ENCODE measurements around the gene HOXC12.

HOXC12 gene

DNA sequence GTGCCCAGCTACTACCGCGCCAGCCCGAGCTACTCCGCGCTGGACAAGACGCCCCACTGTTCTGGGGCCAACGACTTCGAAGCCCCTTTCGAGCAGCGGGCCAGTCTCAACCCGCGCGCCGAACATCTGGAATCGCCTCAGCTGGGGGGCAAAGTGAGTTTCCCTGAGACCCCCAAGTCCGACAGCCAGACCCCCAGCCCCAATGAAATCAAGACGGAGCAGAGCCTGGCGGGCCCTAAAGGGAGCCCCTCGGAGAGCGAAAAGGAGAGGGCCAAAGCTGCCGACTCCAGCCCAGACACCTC is 30.9 kb downstream of the HOXC12 start:
- DNase-seq: no peak

DNA sequence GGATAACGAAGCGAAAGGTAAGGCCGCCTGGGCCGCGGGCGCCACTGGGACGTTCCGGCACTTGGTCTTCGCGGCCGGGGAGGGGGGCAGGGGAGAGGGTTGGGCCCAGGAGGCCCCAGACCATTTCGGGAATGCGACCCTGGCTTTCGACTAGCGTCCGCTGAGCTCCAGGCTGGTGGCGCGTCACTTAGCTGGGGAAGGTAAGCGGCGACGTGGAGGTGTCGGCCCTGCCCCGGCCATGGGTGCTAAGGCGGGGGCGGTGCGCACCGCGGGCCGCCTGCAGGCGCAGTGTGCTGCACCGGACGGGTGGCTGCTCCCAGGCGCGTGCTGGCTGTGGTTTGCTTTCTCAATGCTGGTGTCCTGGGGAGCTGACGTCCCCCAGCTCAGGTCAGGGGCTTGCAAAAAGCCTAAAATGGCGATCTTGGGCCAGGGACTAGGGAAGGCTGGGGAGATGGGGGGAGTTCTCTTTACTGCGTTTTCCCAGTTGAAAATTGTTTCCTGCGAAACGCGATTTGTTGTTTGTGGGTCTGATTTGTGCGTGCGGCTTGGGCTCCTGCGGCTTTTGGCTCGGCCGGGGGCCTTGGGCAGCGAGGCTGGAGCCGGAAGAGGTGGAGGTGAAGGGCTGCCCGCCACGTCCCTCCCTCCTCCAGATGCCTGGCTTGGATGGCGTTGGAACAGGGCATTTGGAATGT is 31.4 kb downstream of the HOXC12 start:
- no peak for DNase-seq

DNA sequence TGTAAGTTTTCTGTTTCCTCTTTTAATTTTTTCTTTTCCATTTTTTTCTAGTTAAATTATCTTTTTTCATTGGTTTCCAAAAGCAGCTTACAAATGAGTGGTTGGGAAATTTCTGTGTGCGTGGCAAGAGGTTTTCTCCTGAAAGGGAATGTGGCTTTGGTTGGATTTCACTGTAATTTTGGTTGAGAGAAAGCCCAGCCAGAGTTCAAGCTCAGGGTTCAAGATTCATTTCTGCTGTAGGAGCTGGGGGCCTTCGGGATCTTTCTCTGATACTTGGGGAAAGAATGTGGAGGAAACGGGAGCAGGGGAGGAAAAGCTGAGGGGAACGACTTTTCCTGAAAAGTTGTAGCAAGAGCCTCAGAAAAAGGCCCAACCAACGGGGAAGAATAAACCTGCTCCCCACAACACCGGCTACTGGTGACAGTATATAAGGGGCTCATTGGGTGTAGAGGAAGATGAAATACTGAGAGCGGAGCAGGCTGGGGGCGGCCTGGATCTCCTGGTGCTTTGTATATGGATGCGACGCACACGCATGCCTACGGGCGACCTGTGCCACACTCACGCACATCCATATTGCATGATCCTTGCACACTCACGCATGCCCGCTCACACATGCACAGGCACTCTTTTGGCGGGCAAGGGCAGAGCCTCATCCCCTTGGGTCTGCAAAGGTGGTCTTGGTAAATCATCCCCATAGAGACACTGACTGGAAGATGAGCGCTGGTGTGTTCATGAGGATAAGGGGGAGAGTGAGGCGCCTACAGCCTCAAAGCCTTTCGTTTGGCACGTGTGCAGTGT is 32.2 kb downstream of the HOXC12 start:
- no peak for DNase-seq

DNA sequence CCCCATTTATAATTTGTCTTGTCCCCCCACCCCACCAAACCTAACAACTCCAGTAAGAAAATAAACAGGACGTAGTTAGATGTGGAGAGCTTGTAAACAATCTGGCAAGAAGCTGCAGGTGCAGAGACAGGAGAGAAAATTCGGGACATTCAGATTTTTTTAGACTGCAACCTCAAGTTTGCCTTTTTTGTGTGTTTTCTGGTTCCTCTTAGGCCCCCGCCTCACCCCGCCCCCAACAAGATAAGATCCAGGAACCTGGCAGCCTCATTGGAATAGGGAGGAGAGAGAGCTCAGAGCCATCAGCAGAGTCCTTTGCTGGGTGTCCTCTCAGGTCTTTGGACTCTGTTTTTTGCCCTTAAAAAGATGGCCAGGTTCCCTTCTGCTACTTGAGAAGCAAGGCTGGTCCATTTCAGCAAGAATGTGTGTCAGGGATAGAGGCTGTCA is 33.1 kb downstream of the HOXC12 start:
- no peak for DNase-seq

DNA sequence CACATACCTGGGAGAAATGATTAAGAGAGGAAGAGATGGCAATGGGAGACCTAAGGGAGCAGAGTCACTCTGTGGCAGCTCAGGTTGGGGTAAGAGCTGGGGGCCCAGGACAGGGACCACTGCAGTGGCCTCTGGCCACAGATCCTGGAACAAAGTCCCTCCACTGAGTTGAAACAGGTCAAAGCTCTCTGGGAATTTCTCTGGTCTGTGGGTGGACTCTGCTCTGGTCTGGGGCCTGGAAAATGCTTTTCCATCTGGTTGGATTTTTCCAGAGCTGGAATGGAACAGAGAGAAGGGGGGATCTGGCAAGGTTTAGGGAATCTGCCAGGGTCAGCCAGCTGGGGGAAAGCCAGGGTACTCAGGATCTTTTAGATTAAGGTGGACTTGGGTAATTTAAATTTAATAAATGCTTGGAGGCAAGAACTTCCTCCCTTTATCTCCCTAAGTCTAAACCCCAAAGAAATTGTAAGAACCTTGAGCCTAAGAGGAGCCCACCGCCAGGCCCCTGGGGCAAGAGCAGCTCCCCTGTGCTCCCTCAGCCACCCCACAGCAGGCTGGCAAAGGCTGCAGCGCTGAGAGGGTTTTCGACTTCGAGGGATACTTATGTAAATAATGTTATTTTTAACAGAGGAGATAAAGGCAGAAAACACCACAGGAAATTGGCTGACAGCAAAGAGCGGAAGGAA is 34.0 kb downstream of the HOXC12 start:
- no peak for DNase-seq

DNA sequence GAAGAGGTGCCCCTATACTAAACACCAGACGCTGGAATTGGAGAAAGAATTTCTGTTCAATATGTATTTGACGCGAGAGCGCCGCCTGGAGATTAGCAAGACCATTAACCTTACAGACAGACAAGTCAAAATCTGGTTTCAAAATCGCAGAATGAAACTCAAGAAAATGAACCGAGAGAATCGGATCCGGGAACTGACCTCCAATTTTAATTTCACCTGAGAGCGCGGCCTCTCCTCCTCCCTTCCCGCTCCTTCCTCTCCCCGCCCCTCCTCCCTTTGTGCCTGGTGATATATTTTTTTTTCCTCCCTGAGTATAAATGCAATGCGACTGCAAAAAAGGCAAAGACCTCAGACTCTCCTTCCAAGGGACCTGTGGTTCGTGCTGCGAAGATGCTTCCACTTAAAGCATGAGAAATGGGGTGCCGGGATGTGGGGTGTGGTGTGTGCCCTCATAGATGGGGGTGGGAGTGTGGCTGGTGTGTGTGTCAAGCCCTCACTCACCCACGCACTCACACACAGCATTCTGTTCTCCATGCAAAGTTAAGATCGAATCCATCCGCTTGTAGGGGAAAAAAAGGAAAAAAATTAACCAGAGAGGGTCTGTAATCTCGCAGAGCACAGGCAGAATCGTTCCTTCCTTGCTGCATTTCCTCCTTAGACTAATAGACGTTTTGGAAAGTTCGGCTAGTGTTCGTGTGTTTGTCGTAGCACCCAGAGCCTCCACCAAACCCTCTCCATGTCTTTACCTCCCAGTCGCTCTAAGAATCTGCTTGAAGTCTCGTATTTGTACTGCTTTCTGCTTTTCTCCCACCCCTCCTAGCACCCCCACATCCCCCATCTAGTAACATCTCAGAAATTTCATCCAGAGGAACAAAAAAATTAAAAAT is 34.8 kb downstream of the HOXC12 start:
- no peak for DNase-seq

DNA sequence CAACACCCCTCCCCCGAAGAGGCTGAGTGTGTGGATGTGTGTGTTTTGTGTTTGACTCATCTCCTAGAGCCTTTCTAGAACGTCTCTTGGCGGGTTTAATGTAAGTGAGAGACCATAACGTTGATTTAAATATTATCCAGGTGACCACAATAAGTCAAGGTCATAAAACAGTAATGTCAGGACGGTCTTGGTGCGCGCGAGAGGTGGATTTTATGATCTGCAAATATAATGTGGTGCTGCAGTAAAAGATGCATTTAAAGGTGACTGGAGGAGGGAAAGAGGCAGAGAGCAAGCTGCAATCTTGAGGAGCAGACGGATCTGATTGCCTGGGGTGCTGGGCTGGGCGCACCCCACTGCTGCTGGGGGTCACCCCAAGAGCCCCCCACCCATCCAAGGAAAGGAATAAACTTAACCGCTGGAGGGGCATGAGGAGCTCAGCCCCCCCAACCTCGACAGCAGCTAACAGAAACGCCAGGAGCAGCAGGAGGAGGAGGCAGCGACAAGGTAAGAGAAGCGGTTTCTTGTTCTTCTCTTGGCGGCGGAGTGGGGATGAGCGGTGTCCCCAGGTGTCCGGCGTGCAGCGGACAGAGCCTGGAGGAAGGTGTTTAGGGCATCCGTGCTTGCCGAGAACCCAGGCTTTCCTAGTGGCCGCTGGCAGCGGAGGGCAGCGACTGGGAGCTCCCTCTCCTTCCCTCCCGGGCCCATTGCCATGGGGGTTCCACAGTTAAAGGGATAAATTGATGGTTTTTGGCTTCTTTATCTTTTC is 35.8 kb downstream of the HOXC12 start:
- DNase-seq: no peak

DNA sequence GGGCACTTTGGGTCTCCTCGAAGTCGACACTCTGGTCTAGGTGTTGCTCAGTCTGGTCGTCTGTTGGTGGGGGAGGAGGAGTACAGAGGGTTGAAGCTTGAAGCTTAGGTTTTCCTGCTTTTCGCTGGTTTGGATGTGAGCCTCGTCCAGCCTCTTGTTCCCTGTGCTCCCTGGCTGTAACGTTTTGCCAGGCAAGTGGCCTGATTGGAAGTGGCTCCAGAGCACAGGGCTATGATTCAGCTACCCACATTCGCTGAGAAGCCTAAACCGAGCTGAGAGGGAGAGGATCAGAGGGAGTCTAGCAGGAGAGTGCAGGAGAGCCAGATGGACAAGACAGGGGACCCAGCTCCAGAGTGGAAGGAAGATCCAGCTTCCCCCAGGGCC is 36.4 kb downstream of the HOXC12 start:
- DNase-seq: no peak

DNA sequence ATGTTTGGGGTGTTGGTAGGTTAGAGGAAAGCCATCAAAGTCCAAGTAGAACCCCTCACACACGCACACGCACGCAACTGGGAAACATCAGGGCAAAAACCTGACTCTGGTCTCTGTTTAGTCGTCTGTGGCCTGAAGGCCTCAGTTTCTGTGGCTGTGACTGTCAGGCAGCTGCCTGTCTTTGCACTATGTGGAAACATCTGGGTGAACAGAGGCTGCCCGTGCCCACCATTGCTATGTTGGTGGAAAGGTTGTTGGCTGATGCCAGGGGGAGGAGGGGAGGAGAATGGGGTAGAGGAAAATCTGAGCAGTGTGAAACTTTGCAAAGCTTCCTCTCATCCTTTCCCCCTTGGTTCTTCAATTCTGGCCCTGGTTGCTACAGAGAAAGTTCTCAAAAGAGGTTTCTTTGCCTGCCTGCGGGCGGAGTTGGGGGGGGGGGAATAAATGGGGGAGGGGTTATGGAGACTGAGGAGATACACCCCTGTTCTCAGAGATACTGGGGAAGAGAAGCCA is 37.7 kb downstream of the HOXC12 start:
- DNase-seq: no peak

DNA sequence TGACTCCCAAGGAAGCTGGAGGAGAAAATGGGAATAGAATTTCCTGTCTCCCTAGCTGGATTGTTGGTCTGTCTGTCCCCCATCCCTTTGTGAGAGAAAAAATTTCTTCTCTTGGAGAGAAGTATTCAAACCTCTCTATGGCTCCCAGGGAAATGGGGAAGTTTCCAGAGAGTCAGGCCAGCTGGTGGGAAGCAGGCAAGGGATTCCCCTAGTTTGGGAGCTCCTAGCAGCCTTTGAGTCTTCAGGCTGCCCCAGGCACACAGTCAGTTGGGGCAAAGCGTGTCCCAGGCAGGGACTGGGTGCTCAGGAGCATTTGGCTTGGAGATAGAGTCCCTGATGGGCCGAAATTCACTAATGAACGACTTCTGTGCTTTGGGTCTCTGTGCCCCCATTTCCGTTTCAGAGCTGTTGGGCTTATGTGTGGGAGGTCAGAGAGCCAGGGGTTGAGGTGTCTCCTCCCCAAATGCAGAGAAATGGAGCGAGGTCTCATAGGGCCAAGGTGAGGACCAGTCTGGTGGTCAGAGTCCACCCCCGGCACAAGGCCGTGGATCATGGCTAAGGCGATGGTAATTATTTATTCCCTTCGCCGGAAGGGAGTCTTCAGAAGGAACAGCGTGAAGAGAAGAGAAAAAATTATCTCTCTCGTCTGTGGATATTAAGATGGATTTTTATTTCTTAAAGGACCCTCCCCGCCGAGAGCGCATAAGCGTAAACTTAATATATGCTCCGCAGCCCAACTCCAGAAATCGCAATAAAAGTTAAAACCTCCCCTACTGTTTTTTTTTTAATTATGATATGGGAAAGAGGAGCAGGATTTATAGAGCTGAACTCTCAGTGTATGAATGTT is 38.7 kb downstream of the HOXC12 start:
- no peak for DNase-seq

DNA sequence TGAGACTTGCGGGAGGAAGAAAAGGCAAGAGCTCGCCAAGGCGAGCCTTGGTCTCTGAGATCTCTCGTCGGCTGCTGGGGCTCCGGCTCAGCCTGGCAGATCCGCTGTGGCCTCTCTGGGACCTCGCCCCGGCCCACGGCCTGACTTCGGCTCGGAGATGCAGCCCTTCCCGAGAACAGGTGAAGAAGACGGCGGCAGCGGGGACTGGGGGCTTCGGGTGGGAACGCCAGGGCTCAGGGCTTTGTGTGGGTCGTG is 39.2 kb downstream of the HOXC12 start:
- no peak for DNase-seq

DNA sequence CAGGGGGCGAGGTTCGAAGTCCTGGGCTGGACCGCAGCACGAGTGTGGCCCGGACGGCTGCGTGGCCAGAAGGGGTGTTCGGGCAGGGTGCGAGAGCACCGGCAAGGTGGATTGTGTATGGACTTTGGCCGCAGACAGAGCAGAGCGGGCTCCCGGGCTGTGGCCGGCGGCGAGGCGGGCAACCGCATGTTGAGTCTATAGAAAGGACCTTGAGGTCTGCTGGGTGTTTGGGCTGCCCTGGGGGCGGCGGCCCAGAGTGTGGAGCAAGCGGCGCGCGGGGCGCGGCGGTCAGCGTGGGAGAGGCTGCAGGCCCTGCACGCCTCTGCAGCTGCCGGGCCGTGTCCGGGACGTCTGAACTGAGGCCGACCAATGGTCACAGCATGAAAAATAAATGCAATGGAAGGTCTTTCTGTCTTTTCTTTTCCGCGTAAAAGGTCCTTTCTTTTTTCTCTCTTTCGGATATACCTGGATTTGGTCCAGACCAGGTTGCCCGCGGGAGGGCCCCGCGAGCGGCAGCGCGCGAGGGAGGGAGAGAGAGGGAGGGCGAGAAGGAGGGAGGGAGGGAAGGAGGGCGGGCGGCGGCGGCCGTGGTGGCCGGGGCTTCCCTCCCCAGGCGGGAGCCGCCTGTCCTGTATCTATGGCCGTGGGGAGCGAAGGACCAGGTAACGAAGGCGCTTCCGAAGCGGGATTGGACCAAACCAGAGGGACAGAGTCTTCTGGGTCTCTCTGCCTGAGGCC is 39.7 kb downstream of the HOXC12 start:
- no peak for DNase-seq

DNA sequence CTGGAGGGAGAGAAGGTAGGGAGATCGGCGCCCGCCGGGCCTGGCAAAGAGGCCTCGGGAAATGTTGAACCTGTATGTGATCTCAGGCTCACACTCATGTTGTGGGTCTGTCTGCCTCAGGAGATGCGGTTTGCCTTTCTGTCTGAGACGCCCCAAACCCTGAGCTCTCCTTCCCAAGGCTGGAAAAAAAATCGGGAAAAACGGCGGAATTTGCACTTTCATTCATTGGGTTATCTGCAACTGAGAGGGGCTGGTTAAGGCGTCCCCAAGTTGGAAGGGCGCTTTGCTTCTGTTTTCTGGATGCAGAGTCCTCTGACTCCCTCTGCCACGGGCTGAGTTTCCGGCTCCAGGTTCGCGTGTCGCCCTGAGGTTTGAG is 40.3 kb downstream of the HOXC12 start:
- DNase-seq: no peak

DNA sequence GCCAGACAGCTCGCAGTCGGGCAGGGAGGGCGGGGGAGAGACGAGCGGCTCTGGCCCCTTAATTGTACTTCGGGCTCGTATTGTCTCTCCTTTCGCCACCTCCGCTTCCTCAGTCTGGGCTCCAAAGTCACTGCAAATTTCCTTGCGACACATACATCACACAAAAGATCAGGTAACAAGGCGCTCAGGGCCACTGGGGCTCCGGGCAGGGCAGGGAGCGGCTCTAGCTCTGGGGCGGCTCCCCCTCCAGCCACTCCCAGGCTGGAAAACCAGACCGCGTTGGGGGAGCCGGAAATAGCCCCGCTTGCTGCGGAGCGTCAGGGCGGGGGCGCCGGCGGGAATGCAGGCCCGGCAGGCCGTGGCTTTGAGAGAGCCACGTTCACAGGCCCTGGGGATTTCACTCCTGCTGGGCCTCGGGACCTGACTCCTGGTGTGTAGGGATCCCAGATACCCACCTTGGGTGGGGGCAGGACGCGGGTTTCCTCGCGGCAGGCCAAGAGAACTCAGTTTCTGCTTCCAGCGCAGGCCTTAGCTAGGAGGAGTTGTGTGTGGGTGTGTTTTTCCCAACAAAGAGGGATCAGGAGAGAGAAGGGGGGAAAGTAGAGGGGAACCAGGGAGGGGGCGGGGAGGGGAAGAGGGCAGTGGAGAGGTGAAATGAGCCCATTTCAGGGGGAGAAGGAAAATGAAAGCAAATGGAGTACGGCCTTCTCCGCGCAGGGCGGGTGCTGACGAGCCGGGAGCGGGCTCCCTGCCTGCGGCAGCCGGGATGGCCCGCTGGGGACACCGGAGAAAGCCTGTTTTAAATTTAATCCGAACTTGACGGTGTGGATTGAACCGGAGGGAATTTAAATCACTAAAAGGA is 40.9 kb downstream of the HOXC12 start:
- DNase-seq: no peak

DNA sequence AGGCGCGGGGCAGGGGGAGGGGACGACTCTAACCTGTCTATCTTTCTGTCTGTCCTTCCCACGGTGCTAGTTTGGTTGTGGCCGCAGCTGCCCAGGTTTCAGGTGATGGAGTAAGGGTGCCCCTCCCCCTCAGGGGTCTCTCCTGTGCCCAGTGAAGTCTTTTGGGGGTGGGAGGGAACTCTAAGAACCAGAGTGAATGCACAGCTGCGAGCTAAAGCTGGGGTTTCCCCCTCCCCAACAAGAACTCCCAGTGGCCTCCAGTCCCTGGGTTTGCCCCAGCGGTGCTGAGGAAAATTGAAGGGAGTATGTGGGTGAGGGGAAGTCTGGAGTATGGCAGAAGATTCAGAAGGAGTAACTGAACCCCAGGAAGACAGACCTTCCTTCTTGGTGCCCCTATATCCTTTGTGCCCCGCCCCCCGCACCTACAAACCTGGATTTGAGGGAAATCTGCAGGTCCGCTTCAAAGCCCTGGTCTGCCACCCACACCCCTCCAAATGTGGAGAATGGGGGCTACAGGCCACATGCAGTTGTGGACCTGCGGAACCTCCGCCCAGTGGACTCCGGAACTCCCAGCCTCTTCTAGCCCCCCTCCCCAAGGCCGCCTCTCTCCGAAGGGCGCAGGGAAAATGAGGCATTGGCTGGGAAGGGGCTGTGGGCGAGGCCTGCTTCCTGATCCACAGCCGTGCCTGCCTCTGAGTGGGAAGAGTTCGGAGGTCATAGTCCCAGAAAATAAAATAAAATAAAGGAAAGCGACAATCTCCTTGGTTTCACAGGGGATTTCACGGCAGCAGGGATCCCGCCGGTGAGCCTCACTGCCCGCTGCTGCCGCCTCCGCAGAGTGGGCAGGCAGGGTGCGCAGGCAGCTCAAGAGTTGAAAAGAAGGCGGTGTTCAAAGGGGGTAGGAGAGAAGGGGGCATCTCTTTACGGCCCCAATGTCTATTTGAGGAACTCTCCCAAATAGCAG is 41.8 kb downstream of the HOXC12 start:
- no peak for DNase-seq

DNA sequence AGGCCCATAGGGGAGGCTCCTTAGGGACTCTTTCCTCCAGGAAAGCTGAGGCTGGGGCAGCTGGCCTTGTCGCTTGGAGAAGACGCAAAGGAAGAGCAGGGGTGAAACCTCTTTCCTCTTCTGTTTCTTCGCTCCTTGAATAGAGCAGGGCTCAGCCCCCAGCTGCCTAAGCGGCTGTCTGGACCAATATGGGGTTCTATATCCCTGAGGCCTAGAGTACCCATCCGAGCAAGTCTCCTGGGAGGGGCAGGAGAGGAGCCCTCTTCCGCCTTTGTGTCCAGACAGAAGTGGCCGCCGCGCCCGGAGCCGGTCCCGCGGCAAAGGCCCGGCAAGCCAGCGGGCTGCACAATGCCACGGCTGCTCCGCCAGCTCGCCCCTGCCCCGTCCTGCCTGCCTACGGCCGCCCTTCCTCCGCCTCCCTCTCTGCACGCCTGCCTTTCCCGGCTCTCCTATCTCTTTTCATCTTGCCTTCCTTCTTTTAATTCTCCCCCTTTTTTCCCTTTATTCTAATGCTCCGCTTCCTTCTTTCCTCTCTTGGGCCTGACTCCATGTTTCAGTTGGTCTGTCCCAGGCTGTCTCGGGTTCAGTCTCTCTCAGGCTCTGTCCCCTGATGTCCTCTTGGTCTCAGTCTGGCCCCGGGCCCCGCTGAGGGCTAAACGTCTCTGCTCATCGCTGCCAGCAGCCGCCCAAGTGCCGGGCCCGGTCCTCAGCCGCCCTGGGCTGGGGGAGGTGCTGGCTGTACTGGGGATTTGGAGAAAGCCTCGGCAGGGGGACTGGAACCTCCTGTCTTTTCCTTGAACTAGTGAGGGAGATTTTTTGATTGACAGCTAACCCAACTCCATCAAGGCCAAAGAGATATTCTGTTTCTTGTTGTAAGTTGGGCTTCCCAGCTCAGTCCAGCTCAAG is 42.8 kb downstream of the HOXC12 start:
- DNase-seq: no peak

DNA sequence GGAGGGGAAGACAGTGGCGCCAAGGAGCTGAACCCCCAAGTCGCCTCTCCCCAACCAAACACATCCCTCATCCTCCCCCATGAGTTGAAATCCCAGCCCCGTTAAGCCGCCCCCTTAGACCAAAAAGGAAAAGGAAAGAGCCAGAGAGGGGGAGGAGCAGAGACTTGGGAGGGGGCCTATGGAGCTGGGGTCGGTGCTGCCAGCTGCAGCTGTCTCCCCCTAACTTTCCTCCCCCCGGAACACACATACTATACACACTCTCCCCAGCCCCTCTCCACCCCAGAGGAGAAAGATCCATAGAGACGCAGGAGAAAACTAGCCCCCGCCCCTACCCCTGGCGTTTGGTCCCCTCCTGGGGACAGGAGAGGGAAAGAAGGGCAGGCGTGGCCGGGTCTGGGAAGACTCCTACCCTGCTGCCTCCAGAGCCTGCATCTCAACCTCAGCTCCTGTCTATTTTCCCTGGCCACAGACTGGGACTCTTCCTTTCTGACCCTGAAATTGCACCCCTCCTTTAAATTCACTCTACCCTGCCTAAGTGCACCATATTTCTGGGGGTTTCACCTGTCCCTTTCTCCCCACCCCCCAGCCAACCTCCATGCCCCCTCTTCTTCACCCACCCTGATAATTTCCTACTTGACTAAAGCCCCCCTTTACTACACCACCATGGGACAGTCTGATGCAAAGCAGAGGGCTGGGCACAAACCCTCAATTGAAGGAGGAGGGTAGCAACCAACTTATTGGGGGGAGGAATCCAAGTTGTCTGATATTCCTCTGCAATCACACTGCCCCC is 43.6 kb downstream of the HOXC12 start:
- no peak for DNase-seq

All from NCI-H146 (cell line).